Measurements from ENCODE around the gene WDR27. TPM values are rescaled to one million over a fixed set of nuclear protein-coding genes. Genes with fewer than 3 reads are reported as not detected.

WDR27 gene
- total RNA-seq, 2 experiments from 2014 or later: 77.2 to 108 TPM

DNA sequence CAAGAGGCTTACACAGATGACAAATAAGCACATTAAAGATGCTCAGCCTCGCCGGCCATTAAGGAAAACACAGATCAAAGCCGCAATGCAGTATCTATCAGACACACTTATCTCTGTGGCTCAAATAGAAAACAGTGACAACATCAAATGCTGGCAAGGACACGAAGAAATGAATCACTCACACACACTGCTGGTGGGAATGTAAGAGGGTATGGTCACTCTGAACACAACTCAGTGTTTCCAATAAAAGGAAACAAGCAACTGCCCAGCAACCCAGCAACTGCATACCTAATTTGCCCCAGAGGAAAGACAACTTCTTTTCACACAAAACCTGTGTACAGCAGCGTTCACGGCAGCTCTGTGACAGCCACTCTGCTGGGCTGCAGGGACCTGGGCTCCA lies 155.8 kb downstream of the WDR27 start:
- ChIA-PET CTCF (ENCODE audit: unreplicated experiment) (no interaction called here), POLR2A (interaction anchor here (1.0 kb wide), 1 partner anchor 110 kb away, joined by 3 read pairs; no protein-coding TSS in a partner anchor)
- H3K4me2 ChIP-seq (ENCODE audit: low read length): no peak overlapping the region
- H3K4me3 ChIP-seq (ENCODE audit: low read depth, low read length, poor library complexity, severe bottlenecking): no peak overlapping the region
- H3K9me3 ChIP-seq (ENCODE audit: low read length): no peaks in the 10 kb centered on the region
- no peaks in the 10 kb centered on the region for H3K36me3 ChIP-seq (ENCODE audit: insufficient read depth, low read length)
- no peaks in the 10 kb centered on the region for H3K4me1 ChIP-seq (ENCODE audit: insufficient read depth, low read length, poor library complexity, severe bottlenecking)
- H3K9me2 ChIP-seq (ENCODE audit: insufficient read depth, low read length): no peaks in the 10 kb centered on the region
- no peak overlapping the region for H3K27ac ChIP-seq (ENCODE audit: low read depth, low read length, poor library complexity, severe bottlenecking)
- H4K20me1 ChIP-seq (ENCODE audit: insufficient read depth, low read length): no peaks in the 10 kb centered on the region
- BruUV-seq (replicated peaks): no TSS peak
- no peak for DNase-seq (ENCODE audit: low spot score)
- intact Hi-C loops (cut with micrococcal nuclease; ENCODE audit: unreplicated experiment): no loop called here
- TF ChIP-seq EZH2phosphoT487 (IDR thresholded peaks at IDR 0.05; ENCODE audit: borderline replicate concordance, low read depth, low read length) (no peak), CTCF (conservative IDR thresholded peaks at IDR 0.05; ENCODE audit: low read length) (no peak)
- H3K79me2 ChIP-seq (ENCODE audit: insufficient read depth, low read depth, low read length): no peaks in the 10 kb centered on the region
- H2AFZ ChIP-seq (ENCODE audit: low read length): no peak overlapping the region

DNA sequence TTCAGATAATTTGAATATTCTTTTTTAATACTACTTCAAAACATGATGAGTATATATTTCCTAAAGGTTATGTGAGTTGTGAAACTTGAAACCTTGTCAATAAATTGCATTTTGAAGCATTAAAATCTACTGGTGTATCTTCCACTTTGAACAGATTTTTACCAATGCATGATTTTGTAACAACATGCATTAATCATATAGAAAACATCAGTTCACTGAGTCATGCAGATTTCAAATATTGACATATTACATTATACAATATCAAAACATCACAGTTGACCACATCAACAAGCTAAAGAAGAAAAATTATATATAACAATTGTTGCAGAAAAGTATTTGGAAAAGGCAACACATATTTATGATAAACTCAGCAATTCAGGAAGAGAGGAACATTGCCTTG lies 158.1 kb downstream of the WDR27 start:
- TF ChIP-seq CTCF (conservative IDR thresholded peaks at IDR 0.05; ENCODE audit: low read length) (no peak), EZH2phosphoT487 (IDR thresholded peaks at IDR 0.05; ENCODE audit: borderline replicate concordance, low read depth, low read length) (no peak)
- H4K20me1 ChIP-seq (ENCODE audit: insufficient read depth, low read length): no peaks in the 10 kb centered on the region
- no peaks in the 10 kb centered on the region for H3K9me3 ChIP-seq (ENCODE audit: low read length)
- no peak overlapping the region for H2AFZ ChIP-seq (ENCODE audit: low read length)
- H3K4me3 ChIP-seq (ENCODE audit: low read depth, low read length, poor library complexity, severe bottlenecking): no peak overlapping the region
- DNase-seq (ENCODE audit: low spot score): no peak
- no peaks in the 10 kb centered on the region for H3K79me2 ChIP-seq (ENCODE audit: insufficient read depth, low read depth, low read length)
- no peaks in the 10 kb centered on the region for H3K36me3 ChIP-seq (ENCODE audit: insufficient read depth, low read length)
- BruUV-seq (replicated peaks): no TSS peak
- H3K27ac ChIP-seq (ENCODE audit: low read depth, low read length, poor library complexity, severe bottlenecking): no peak overlapping the region
- H3K9me2 ChIP-seq (ENCODE audit: insufficient read depth, low read length): no peaks in the 10 kb centered on the region
- intact Hi-C loops (cut with micrococcal nuclease; ENCODE audit: unreplicated experiment): no loop called here
- ChIA-PET POLR2A (no interaction called here), CTCF (ENCODE audit: unreplicated experiment) (no interaction called here)
- H3K4me1 ChIP-seq (ENCODE audit: insufficient read depth, low read length, poor library complexity, severe bottlenecking): no peaks in the 10 kb centered on the region
- no peak overlapping the region for H3K4me2 ChIP-seq (ENCODE audit: low read length)

GRCh38 chr6:169542491-169542890 lies 159.3 kb downstream of the WDR27 start:
- H3K4me1 ChIP-seq (ENCODE audit: insufficient read depth, low read length, poor library complexity, severe bottlenecking): no peaks in the 10 kb centered on the region
- intact Hi-C loops (cut with micrococcal nuclease; ENCODE audit: unreplicated experiment): no loop called here
- no peaks in the 10 kb centered on the region for H3K79me2 ChIP-seq (ENCODE audit: insufficient read depth, low read depth, low read length)
- no peaks in the 10 kb centered on the region for H3K36me3 ChIP-seq (ENCODE audit: insufficient read depth, low read length)
- no TSS peak for BruUV-seq (replicated peaks)
- no peaks in the 10 kb centered on the region for H3K9me3 ChIP-seq (ENCODE audit: low read length)
- CTCF ChIA-PET (ENCODE audit: unreplicated experiment): no interaction called here
- DNase-seq (ENCODE audit: low spot score): no peak
- H4K20me1 ChIP-seq (ENCODE audit: insufficient read depth, low read length): no peaks in the 10 kb centered on the region
- H3K27ac ChIP-seq (ENCODE audit: low read depth, low read length, poor library complexity, severe bottlenecking): no peak overlapping the region
- no peak overlapping the region for H3K4me3 ChIP-seq (ENCODE audit: low read depth, low read length, poor library complexity, severe bottlenecking)
- no peak overlapping the region for H2AFZ ChIP-seq (ENCODE audit: low read length)
- POLR2A ChIA-PET: no interaction called here
- H3K9me2 ChIP-seq (ENCODE audit: insufficient read depth, low read length): no peaks in the 10 kb centered on the region
- TF ChIP-seq EZH2phosphoT487 (IDR thresholded peaks at IDR 0.05; ENCODE audit: borderline replicate concordance, low read depth, low read length): no peak
- TF ChIP-seq CTCF (conservative IDR thresholded peaks at IDR 0.05; ENCODE audit: low read length): no peak
- no peak overlapping the region for H3K4me2 ChIP-seq (ENCODE audit: low read length)
